Suprapubic skin (tissue), 4 donors: ENCODE results near the gene OVAAL.

Experiments
- POLR2A ChIP-seq, 2 donors: fragments of 450-650 bp; IDR thresholded peaks; one replicate each; pipeline ENCODE4 v1.6.1; 2017; ENCODE audit warnings: antibody characterized with exemption in 2 of 2, mild to moderate bottlenecking in 2 of 2, moderate library complexity in 2 of 2
- POLR2AphosphoS5 ChIP-seq, 3 donors: sonication (generic); formaldehyde crosslinking; IDR thresholded peaks; one replicate each; pipeline ENCODE4 v1.6.1; 2017; ENCODE audit warnings: antibody characterized with exemption in 3 of 3
- TF ChIP-seq, protein P1 (sequence below), 2 donors: fragments of 200-600 bp in 1 of 2; fragments of 450-650 bp in 1 of 2; sonication (generic) in 1 of 2; IDR thresholded peaks; one replicate each; pipeline ENCODE4 v1.5.1; 2016 to 2019; ENCODE audit warnings: antibody characterized with exemption in 2 of 2, mild to moderate bottlenecking in 1 of 2, moderate library complexity in 1 of 2

DNA sequence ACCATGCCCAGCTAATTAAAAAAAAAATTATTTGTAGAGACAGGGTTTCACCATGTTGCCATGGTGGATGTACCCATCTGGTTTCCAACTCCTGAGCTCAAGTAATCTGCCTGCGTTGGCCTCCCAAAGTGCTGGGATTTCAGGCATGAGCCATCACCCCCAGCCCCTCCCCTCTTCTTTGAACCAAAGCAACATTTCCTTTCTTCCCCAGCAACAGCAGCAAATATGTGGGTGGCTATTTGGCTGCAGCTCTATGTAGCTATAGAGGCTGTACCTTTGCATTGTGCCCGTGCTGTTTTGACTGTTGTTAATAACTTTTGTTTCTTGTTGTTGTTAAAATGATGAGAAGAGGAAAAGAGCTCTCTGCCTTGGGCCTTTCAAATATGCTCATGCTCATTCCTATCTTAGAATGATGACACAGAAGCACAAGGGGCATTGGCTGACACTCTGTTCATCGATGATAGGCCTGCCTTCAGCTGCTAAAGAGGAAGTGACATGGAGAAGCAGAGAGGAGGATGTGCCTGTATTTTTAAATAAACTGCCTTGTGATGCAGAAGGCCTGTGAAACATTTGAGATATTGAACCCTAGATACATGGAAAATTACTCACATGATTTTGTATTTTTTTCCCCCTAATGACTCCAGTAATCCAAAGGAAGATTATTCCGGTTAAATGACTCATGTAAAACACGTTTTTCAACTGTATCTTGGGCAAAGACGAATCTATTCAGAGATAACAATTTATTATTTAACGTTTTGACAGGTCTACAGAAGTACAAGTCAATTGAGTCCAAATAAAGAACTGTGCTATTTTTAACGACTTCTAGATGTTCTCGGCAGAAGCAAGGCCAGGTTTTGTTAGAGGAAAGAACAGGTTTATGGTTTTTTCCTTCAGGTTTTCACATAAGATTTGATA lies 52.5 kb downstream of the OVAAL start:
- TF ChIP-seq, protein P1, sequence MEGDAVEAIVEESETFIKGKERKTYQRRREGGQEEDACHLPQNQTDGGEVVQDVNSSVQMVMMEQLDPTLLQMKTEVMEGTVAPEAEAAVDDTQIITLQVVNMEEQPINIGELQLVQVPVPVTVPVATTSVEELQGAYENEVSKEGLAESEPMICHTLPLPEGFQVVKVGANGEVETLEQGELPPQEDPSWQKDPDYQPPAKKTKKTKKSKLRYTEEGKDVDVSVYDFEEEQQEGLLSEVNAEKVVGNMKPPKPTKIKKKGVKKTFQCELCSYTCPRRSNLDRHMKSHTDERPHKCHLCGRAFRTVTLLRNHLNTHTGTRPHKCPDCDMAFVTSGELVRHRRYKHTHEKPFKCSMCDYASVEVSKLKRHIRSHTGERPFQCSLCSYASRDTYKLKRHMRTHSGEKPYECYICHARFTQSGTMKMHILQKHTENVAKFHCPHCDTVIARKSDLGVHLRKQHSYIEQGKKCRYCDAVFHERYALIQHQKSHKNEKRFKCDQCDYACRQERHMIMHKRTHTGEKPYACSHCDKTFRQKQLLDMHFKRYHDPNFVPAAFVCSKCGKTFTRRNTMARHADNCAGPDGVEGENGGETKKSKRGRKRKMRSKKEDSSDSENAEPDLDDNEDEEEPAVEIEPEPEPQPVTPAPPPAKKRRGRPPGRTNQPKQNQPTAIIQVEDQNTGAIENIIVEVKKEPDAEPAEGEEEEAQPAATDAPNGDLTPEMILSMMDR (IDR thresholded peaks at IDR 0.05): no peak
- TF ChIP-seq POLR2A (IDR thresholded peaks at IDR 0.05) (no peak), POLR2AphosphoS5 (IDR thresholded peaks at IDR 0.05) (no peak)
